H1 (cell line): ENCODE measurements around the gene GJA10. TPM values are rescaled to one million over a fixed set of nuclear protein-coding genes. Genes with fewer than 3 reads are reported as not detected.

Experiments used
- CTCF ChIA-PET: fragments of 300-600 bp; sonication (Branson Sonifier 250); formaldehyde crosslinking; loops from one replicate; lab custom pipeline; 2021; ENCODE audit not compliant: partially characterized antibody; lab: Charles Lee
- POLR2A ChIA-PET: fragments of 300-600 bp; sonication (Branson Sonifier 250); formaldehyde crosslinking; loops from one replicate; lab custom pipeline; 2021; ENCODE audit warnings: inconsistent platforms; ENCODE audit not compliant: partially characterized antibody; lab: Charles Lee
- DNase-seq, 2 experiments: peaks; one replicate each; pipeline versions ENCODE4 v3.0.0 to v3.0.0-alpha.2; 2010 to 2022; ENCODE audit warnings: low spot score in 2 of 2, low read depth in 1 of 2, mixed read lengths in 1 of 2
- FAIRE-seq: peaks from 2 replicates; lab custom pipeline; 2011; peaks lifted over from hg19 to GRCh38; lab: Jason Lieb, UNC
- H2AFZ ChIP-seq: 2 replicates; pipeline ENCODE4 v1.8.1; 2012; ENCODE audit warnings: low read length, inconsistent platforms
- H2AK5ac ChIP-seq: 2 replicates; pipeline ENCODE4 v1.6.1; 2013; ENCODE audit warnings: low read depth, low read length
- H2BK120ac ChIP-seq: replicated peaks from 2 replicates; pipeline ENCODE3; 2013; ENCODE audit warnings: low read depth, low read length, inconsistent platforms
- H2BK12ac ChIP-seq: 2 replicates; pipeline ENCODE4 v1.6.1; 2013; ENCODE audit warnings: low read depth, low read length
- H2BK15ac ChIP-seq: 2 replicates; pipeline ENCODE4 v1.6.1; 2013; ENCODE audit warnings: low read length
- H2BK20ac ChIP-seq: 2 replicates; pipeline ENCODE4 v1.6.1; 2013; ENCODE audit warnings: low read length
- H2BK5ac ChIP-seq: 2 replicates; pipeline ENCODE4 v1.6.1; 2013; ENCODE audit warnings: low read depth, low read length
- H3K14ac ChIP-seq: 2 replicates; pipeline ENCODE4 v1.6.1; 2013; ENCODE audit warnings: inconsistent platforms; ENCODE audit not compliant: insufficient read length
- H3K18ac ChIP-seq: 2 replicates; pipeline ENCODE4 v1.6.1; 2013; ENCODE audit warnings: low read length; ENCODE audit errors: extremely low read depth
- H3K23ac ChIP-seq: 2 replicates; pipeline ENCODE4 v1.6.1; 2013; ENCODE audit warnings: inconsistent platforms; ENCODE audit not compliant: insufficient read length
- H3K23me2 ChIP-seq: 2 replicates; pipeline ENCODE4 v1.6.1; 2013; ENCODE audit warnings: low read depth, low read length
- H3K27ac ChIP-seq: 2 replicates; pipeline ENCODE4 v1.6.1; 2011; ENCODE audit warnings: low read depth, low read length, inconsistent platforms
- H3K27me3 ChIP-seq, 4 experiments: replicated peaks in 1 of 4; 1 replicate in 1 of 4; 2 replicates in 3 of 4; pipeline versions ENCODE4 v1.6.1 to v1.8.1; 2011 to 2013; ENCODE audit warnings: low read length in 3 of 4, mild to moderate bottlenecking in 3 of 4, inconsistent platforms in 2 of 4, mixed read lengths in 2 of 4, moderate library complexity in 1 of 4; ENCODE audit not compliant: control insufficient read depth in 3 of 4, insufficient read depth in 3 of 4; ENCODE audit errors: extremely low read depth in 1 of 4
- H3K36me3 ChIP-seq, 4 experiments: 2 replicates each; pipeline versions ENCODE4 v1.6.1 to v1.8.1; 2011 to 2013; ENCODE audit warnings: mild to moderate bottlenecking in 4 of 4, low read length in 3 of 4, moderate library complexity in 2 of 4, control low read depth in 1 of 4, inconsistent platforms in 1 of 4; ENCODE audit not compliant: insufficient read depth in 4 of 4, control insufficient read depth in 2 of 4
- H3K4ac ChIP-seq: replicated peaks from 2 replicates; pipeline ENCODE3; 2013; ENCODE audit warnings: low read length, low read depth, mixed read lengths, inconsistent platforms; ENCODE audit not compliant: insufficient read length
- H3K4me1 ChIP-seq, 4 experiments: replicated peaks in 1 of 4; 1 replicate in 1 of 4; 2 replicates in 3 of 4; pipeline versions ENCODE4 v1.6.1 to v1.8.1; 2011 to 2013; ENCODE audit warnings: low read length in 3 of 4, inconsistent platforms in 2 of 4, mixed read lengths in 1 of 4; ENCODE audit not compliant: insufficient read depth in 4 of 4, control insufficient read depth in 3 of 4
- H3K4me2 ChIP-seq, 2 experiments: 2 replicates each; pipeline versions ENCODE4 v1.6.1 to v1.8.1; 2011 to 2013; ENCODE audit warnings: low read depth in 2 of 2, low read length in 2 of 2, control low read depth in 1 of 2, inconsistent platforms in 1 of 2, mild to moderate bottlenecking in 1 of 2; ENCODE audit not compliant: insufficient read depth in 1 of 2
- H3K4me3 ChIP-seq, 4 experiments: fragments of 200-600, 300-600 bp in 1 of 4; sonication (generic), shearing (Covaris generic), sonication (Bioruptor Twin) in 1 of 4; 2 replicates each; pipeline versions ENCODE4 v1.5.1 to v1.8.1; 2011 to 2016; ENCODE audit warnings: low read length in 4 of 4, low read depth in 3 of 4, control low read depth in 2 of 4, inconsistent platforms in 2 of 4, mild to moderate bottlenecking in 2 of 4, mixed read lengths in 1 of 4, moderate library complexity in 1 of 4; ENCODE audit not compliant: insufficient read depth in 2 of 4; ENCODE audit errors: extremely low read depth in 1 of 4
- H3K56ac ChIP-seq: replicated peaks from 2 replicates; pipeline ENCODE3; 2013; ENCODE audit warnings: low read depth, mild to moderate bottlenecking, mixed read lengths, low read length, inconsistent platforms; ENCODE audit not compliant: insufficient read length
- H3K79me1 ChIP-seq: 2 replicates; pipeline ENCODE4 v1.6.1; 2013; ENCODE audit warnings: low read depth, low read length, control low read depth
- H3K79me2 ChIP-seq, 2 experiments: 2 replicates each; pipeline versions ENCODE4 v1.6.1 to v1.8.1; 2012 to 2013; ENCODE audit warnings: low read length in 2 of 2, mild to moderate bottlenecking in 2 of 2, inconsistent platforms in 1 of 2; ENCODE audit not compliant: insufficient read depth in 2 of 2, control insufficient read depth in 1 of 2
- H3K9ac ChIP-seq, 4 experiments: replicated peaks in 1 of 4; 1 replicate in 1 of 4; 2 replicates in 3 of 4; pipeline versions ENCODE4 v1.6.1 to v1.8.1; 2011 to 2013; ENCODE audit warnings: low read depth in 3 of 4, low read length in 3 of 4, control low read depth in 2 of 4, mild to moderate bottlenecking in 2 of 4, moderate library complexity in 2 of 4, inconsistent platforms in 1 of 4; ENCODE audit errors: extremely low read depth in 1 of 4
- H3K9me3 ChIP-seq, 2 experiments: 2 replicates each; pipeline versions ENCODE4 v1.6.1 to v1.8.1; 2012 to 2013; ENCODE audit warnings: mild to moderate bottlenecking in 2 of 2, moderate library complexity in 2 of 2, control low read depth in 1 of 2, inconsistent platforms in 1 of 2, low read depth in 1 of 2, low read length in 1 of 2, mixed read lengths in 1 of 2; ENCODE audit not compliant: insufficient read depth in 2 of 2
- H4K20me1 ChIP-seq, 2 experiments: replicated peaks in 1 of 2; 2 replicates each; pipeline versions ENCODE3 to v1.8.1; 2011 to 2013; ENCODE audit warnings: inconsistent platforms in 2 of 2, low read length in 2 of 2, mild to moderate bottlenecking in 1 of 2; ENCODE audit not compliant: insufficient read depth in 2 of 2, control insufficient read depth in 1 of 2
- H4K5ac ChIP-seq: 2 replicates; pipeline ENCODE4 v1.6.1; 2013; ENCODE audit warnings: low read length, low read depth, mixed read lengths, inconsistent platforms; ENCODE audit not compliant: insufficient read length
- H4K8ac ChIP-seq: 2 replicates; pipeline ENCODE4 v1.8.0; 2013; ENCODE audit warnings: mild to moderate bottlenecking, moderate library complexity, low read length, inconsistent platforms; ENCODE audit not compliant: insufficient read depth; ENCODE audit errors: extremely low read depth
- H4K91ac ChIP-seq: replicated peaks from 2 replicates; pipeline ENCODE3; 2013; ENCODE audit warnings: low read length, mixed read lengths, inconsistent platforms; ENCODE audit not compliant: insufficient read length
- ASH2L ChIP-seq: fragments of 200-600, 300-600 bp; sonication (generic); IDR thresholded peaks from one replicate; pipeline ENCODE4 v1.7.1; 2017; ENCODE audit warnings: low read length
- E2F6 ChIP-seq: IDR thresholded peaks from 2 replicates; pipeline ENCODE4 v1.6.1; 2012; ENCODE audit warnings: inconsistent platforms
- EGR1 ChIP-seq: IDR thresholded peaks from 2 replicates; pipeline ENCODE4 v1.6.1; 2011; ENCODE audit warnings: low read depth, low read length, borderline replicate concordance
- FOSL1 ChIP-seq: IDR thresholded peaks from 2 replicates; pipeline ENCODE4 v1.6.1; 2011; ENCODE audit warnings: mild to moderate bottlenecking, low read depth, low read length, moderate library complexity; ENCODE audit not compliant: insufficient read depth
- KDM5A ChIP-seq: fragments of 200-600 bp; IDR thresholded peaks from 2 replicates; pipeline ENCODE4 v1.7.1; 2012; ENCODE audit warnings: mild to moderate bottlenecking, low read length, inconsistent platforms, mixed read lengths
- NRF1 ChIP-seq: IDR thresholded peaks from 2 replicates; pipeline ENCODE4 v1.6.1; 2011; ENCODE audit warnings: mild to moderate bottlenecking, low read depth, low read length, improper control_type of control experiment
- POLR2AphosphoS5 ChIP-seq: IDR thresholded peaks from 2 replicates; pipeline ENCODE4 v1.6.1; 2011; ENCODE audit warnings: low read depth, low read length
- POU5F1 ChIP-seq: IDR thresholded peaks from 2 replicates; pipeline ENCODE4 v1.6.1; 2011; ENCODE audit warnings: low read depth, mild to moderate bottlenecking, low read length, moderate library complexity
- SRF ChIP-seq: IDR thresholded peaks from 2 replicates; pipeline ENCODE4 v1.6.1; 2011; ENCODE audit warnings: mild to moderate bottlenecking, low read depth, low read length, moderate library complexity
- TAF7 ChIP-seq: optimal IDR thresholded peaks from 2 replicates; pipeline ENCODE3; 2011; ENCODE audit warnings: low read depth, mild to moderate bottlenecking, inconsistent platforms, low read length, moderate library complexity, borderline replicate concordance
- TEAD4 ChIP-seq: IDR thresholded peaks from 2 replicates; pipeline ENCODE4 v1.6.1; 2012; ENCODE audit warnings: low read depth, low read length, inconsistent platforms, mixed read lengths
- USF2 ChIP-seq: IDR thresholded peaks from 2 replicates; pipeline ENCODE4 v1.6.1; 2011; ENCODE audit warnings: low read length, improper control_type of control experiment
- WGBS, 2 experiments: shearing (Covaris generic) in 1 of 2; methylation state at CpG; one replicate each; pipeline versions ENCODE4 v1.1.6 to v1.1.7; 2013 to 2015; ENCODE audit warnings: low lambda C conversion rate in 2 of 2, mixed read lengths in 2 of 2, inconsistent platforms in 1 of 2, low coverage in 1 of 2, missing lambda C conversion rate in 1 of 2; ENCODE audit not compliant: insufficient replicate concordance in 2 of 2, insufficient coverage in 1 of 2, insufficient read length in 1 of 2; ENCODE audit errors: extremely low coverage in 1 of 2, missing lambda C conversion rate in 1 of 2; 5-methylcytosine and 5-hydroxymethylcytosine counted together
- polyA plus RNA-seq, 7 experiments: library from polyadenylated mRNA; depleted of rRNA in 3 of 7; stranded (reverse) in 5 of 7; unstranded in 2 of 7; fragments of >200 nt in 5 of 7; fragments of 200-250 nt in 2 of 7; gene quantifications; 1 replicate in 5 of 7; 2 replicates in 1 of 7; 4 replicates in 1 of 7; pipeline versions ENCODE4 v1.2.1 to v1.2.3, GENCODE V29; 2011 to 2013; ENCODE audit warnings: missing spikeins in 2 of 7, mixed read lengths in 2 of 7
- total RNA-seq: library from RNA; stranded (reverse); fragmentation: NEBNext Ultra II Directional; extraction: Animal tissue kit (Norgen Biotek cat#: 25700); gene quantifications from 2 replicates; pipeline ENCODE4 v1.2.1, GENCODE V29; 2021
- TF ChIP-seq, protein P1 (sequence below): IDR thresholded peaks from 2 replicates; pipeline ENCODE4 v1.6.1; 2011; ENCODE audit warnings: low read depth, mild to moderate bottlenecking, low read length; ENCODE audit not compliant: insufficient read depth

The GJA10 gene
- total and polyA plus RNA-seq, 2 of the 8 experiments (the other 6 are each of a cell fraction or from before 2014, with no cell fraction given) = 0.21 TPM; not detected in 1

GRCh38 chr6:89859744-89860143, 34.5 kb upstream of the GJA10 start:
- Histone ChIP-seq H3K18ac (no peak overlapping the region), H3K9me3 (no peaks in the 10 kb centered on the region), H4K91ac (no peak overlapping the region), H3K9ac (no peak overlapping the region), H2AFZ (no peak overlapping the region), H3K27me3 (no peaks in the 10 kb centered on the region), H3K23me2 (no peaks in the 10 kb centered on the region), H2AK5ac (no peak overlapping the region), H2BK20ac (no peak overlapping the region), H3K79me1 (no peaks in the 10 kb centered on the region), H3K79me2 (no peaks in the 10 kb centered on the region), H4K8ac (no peak overlapping the region), H2BK120ac (no peak overlapping the region), H4K20me1 (no peaks in the 10 kb centered on the region), H2BK5ac (no peak overlapping the region), H2BK15ac (no peak overlapping the region), H3K4me1 (no peaks in the 10 kb centered on the region), H4K5ac (no peak overlapping the region), H3K36me3 (peaks cover 13 to 87% (median 57%) of the 10 kb centered on the region in 4 experiments; a peak in 7 of 8 replicates), H3K4me2 (no peak overlapping the region), H3K14ac (no peak overlapping the region), H3K4me3 (no peak overlapping the region), H3K56ac (no peak overlapping the region), H3K27ac (no peak overlapping the region), H3K23ac (no peak overlapping the region), H3K4ac (no peak overlapping the region), H2BK12ac (no peak overlapping the region)
- 88% methylated on average over 4 of the region's 4 CpGs; no CpG with 5 or more reads in 1 of the 2 experiments for WGBS, 2 experiments
- ChIA-PET CTCF (interaction anchor here (0.6 kb wide), 1 partner anchor 21 kb away, joined by 5 read pairs; no protein-coding TSS in a partner anchor), POLR2A (no interaction called here)
- no peak for FAIRE-seq
- no peak for DNase-seq
- no peak for TF ChIP-seq SRF
- TF ChIP-seq TEAD4 = no peak
- TF ChIP-seq USF2 = no peak
- no peak for TF ChIP-seq E2F6
- TF ChIP-seq NRF1 = no peak
- no peak for TF ChIP-seq ASH2L
- TF ChIP-seq POU5F1 = no peak
- TF ChIP-seq, protein P1, sequence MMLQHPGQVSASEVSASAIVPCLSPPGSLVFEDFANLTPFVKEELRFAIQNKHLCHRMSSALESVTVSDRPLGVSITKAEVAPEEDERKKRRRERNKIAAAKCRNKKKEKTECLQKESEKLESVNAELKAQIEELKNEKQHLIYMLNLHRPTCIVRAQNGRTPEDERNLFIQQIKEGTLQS = no peak
- TF ChIP-seq FOSL1 = no peak
- TF ChIP-seq TAF7 = no peak
- no peak for TF ChIP-seq EGR1
- no peak for TF ChIP-seq POLR2AphosphoS5
- no peak for TF ChIP-seq KDM5A
